MM.1S (cell line): ENCODE data around the gene IL18BP.

Experiments used
- DNase-seq: peaks from one replicate; pipeline ENCODE4 v3.0.0-alpha.2; 2015
- H2AFZ ChIP-seq: fragments of 300-600 bp; sonication (generic); 2 replicates; pipeline ENCODE4 v1.6.0; 2016; ENCODE audit warnings: antibody characterized with exemption, low read length
- H3F3A ChIP-seq: fragments of 300-600 bp; sonication (generic); 2 replicates; pipeline ENCODE4 v1.6.1; 2016; ENCODE audit warnings: mild to moderate bottlenecking, antibody characterized with exemption, low read length, moderate library complexity, mixed read lengths; ENCODE audit not compliant: insufficient read depth
- H3K27ac ChIP-seq: fragments of 300-600 bp; sonication (generic); 2 replicates; pipeline ENCODE4 v1.5.1; 2016; ENCODE audit warnings: mild to moderate bottlenecking, low read length
- H3K27me3 ChIP-seq: fragments of 300-600 bp; sonication (generic); replicated peaks from 2 replicates; pipeline ENCODE4 v1.6.0; 2016; ENCODE audit warnings: low read length; ENCODE audit not compliant: insufficient read depth
- H3K36me3 ChIP-seq: fragments of 300-600 bp; sonication (generic); replicated peaks from 2 replicates; pipeline ENCODE4 v1.6.1; 2016; ENCODE audit warnings: mild to moderate bottlenecking, low read length, mixed read lengths; ENCODE audit not compliant: insufficient read depth
- H3K4me1 ChIP-seq: fragments of 300-600 bp; sonication (generic); 2 replicates; pipeline ENCODE4 v1.6.1; 2016; ENCODE audit warnings: low read length, mixed read lengths
- H3K4me2 ChIP-seq: fragments of 300-600 bp; sonication (generic); 2 replicates; pipeline ENCODE4 v1.6.0; 2016; ENCODE audit warnings: low read depth, low read length
- H3K4me3 ChIP-seq: fragments of 300-600 bp; sonication (generic); 2 replicates; pipeline ENCODE4 v1.5.1; 2016; ENCODE audit warnings: low read length, mixed read lengths
- H3K79me2 ChIP-seq: fragments of 300-600 bp; sonication (generic); 2 replicates; pipeline ENCODE4 v1.6.1; 2016; ENCODE audit warnings: mixed run types, low read length, mixed read lengths
- H3K9ac ChIP-seq: fragments of 300-600 bp; sonication (generic); 2 replicates; pipeline ENCODE4 v1.6.1; 2016; ENCODE audit warnings: low read length, mixed read lengths
- H3K9me2 ChIP-seq: fragments of 300-600 bp; sonication (generic); replicated peaks from 2 replicates; pipeline ENCODE4 v1.6.1; 2016; ENCODE audit warnings: mild to moderate bottlenecking, low read length, mixed read lengths; ENCODE audit not compliant: insufficient read depth
- H3K9me3 ChIP-seq: fragments of 300-600 bp; sonication (generic); replicated peaks from 2 replicates; pipeline ENCODE4 v1.6.1; 2016; ENCODE audit warnings: mild to moderate bottlenecking, low read length, mixed read lengths; ENCODE audit not compliant: insufficient read depth
- H4K20me1 ChIP-seq: fragments of 300-600 bp; sonication (generic); 2 replicates; pipeline ENCODE4 v1.6.1; 2016; ENCODE audit warnings: mild to moderate bottlenecking, low read length, moderate library complexity, mixed read lengths; ENCODE audit not compliant: insufficient read depth
- EZH2 ChIP-seq: fragments of 300-600 bp; sonication (generic); optimal IDR thresholded peaks from 2 replicates; pipeline ENCODE3; 2017; ENCODE audit warnings: low read depth, mild to moderate bottlenecking, antibody characterized with exemption, low read length, mixed read lengths
- EZH2phosphoT487 ChIP-seq: fragments of 300-600 bp; sonication (generic); IDR thresholded peaks from 2 replicates; pipeline ENCODE4 v1.6.1; 2018; ENCODE audit warnings: antibody characterized with exemption, low read length
- TF ChIP-seq, protein P1 (sequence below): fragments of 300-600 bp; sonication (generic); IDR thresholded peaks from 2 replicates; pipeline ENCODE4 v1.5.1; 2016; ENCODE audit warnings: antibody characterized with exemption, low read length, mixed read lengths

Gene IL18BP

GRCh38 chr11:72010529-72011233, 12.0 kb downstream of the IL18BP start:
- H3K27ac ChIP-seq = no peak overlapping the region
- H3K79me2 ChIP-seq = no peaks in the 10 kb centered on the region
- peaks cover 7% of the 10 kb centered on the region; the same call in 1 of the 2 replicates for H3K36me3 ChIP-seq
- H3F3A ChIP-seq = 0 out of 2 replicates have a peak, but pooled peaks cover 3% of the 10 kb centered on the region
- H3K9me3 ChIP-seq = no peaks in the 10 kb centered on the region
- no peak overlapping the region for H3K9ac ChIP-seq
- no peaks in the 10 kb centered on the region for H3K4me1 ChIP-seq
- no peaks in the 10 kb centered on the region for H3K27me3 ChIP-seq
- no peak overlapping the region for H3K4me2 ChIP-seq
- no peaks in the 10 kb centered on the region for H3K9me2 ChIP-seq
- no peak for DNase-seq
- TF ChIP-seq, protein P1, sequence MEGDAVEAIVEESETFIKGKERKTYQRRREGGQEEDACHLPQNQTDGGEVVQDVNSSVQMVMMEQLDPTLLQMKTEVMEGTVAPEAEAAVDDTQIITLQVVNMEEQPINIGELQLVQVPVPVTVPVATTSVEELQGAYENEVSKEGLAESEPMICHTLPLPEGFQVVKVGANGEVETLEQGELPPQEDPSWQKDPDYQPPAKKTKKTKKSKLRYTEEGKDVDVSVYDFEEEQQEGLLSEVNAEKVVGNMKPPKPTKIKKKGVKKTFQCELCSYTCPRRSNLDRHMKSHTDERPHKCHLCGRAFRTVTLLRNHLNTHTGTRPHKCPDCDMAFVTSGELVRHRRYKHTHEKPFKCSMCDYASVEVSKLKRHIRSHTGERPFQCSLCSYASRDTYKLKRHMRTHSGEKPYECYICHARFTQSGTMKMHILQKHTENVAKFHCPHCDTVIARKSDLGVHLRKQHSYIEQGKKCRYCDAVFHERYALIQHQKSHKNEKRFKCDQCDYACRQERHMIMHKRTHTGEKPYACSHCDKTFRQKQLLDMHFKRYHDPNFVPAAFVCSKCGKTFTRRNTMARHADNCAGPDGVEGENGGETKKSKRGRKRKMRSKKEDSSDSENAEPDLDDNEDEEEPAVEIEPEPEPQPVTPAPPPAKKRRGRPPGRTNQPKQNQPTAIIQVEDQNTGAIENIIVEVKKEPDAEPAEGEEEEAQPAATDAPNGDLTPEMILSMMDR = no peak
- no peaks in the 10 kb centered on the region for H4K20me1 ChIP-seq
- no peak overlapping the region for H2AFZ ChIP-seq
- H3K4me3 ChIP-seq = no peak overlapping the region

GRCh38 chr11:72012091-72012630, 13.5 kb downstream of the IL18BP start:
- H3K27ac ChIP-seq = no peak overlapping the region
- 0 out of 2 replicates have a peak, but pooled peaks cover 3% of the 10 kb centered on the region for H3F3A ChIP-seq
- H3K27me3 ChIP-seq = no peaks in the 10 kb centered on the region
- no peak overlapping the region for H2AFZ ChIP-seq
- H3K4me2 ChIP-seq = no peak overlapping the region
- H3K9me3 ChIP-seq = no peaks in the 10 kb centered on the region
- H3K79me2 ChIP-seq = no peaks in the 10 kb centered on the region
- H3K9me2 ChIP-seq = no peaks in the 10 kb centered on the region
- no peak for TF ChIP-seq EZH2phosphoT487
- TF ChIP-seq EZH2 = no peak
- TF ChIP-seq, protein P1 = no peak
- H3K36me3 ChIP-seq = peaks cover 9% of the 10 kb centered on the region
- H3K4me1 ChIP-seq = no peaks in the 10 kb centered on the region
- no peak for DNase-seq
- no peaks in the 10 kb centered on the region for H4K20me1 ChIP-seq
- no peak overlapping the region for H3K4me3 ChIP-seq
- no peak overlapping the region for H3K9ac ChIP-seq

DNA sequence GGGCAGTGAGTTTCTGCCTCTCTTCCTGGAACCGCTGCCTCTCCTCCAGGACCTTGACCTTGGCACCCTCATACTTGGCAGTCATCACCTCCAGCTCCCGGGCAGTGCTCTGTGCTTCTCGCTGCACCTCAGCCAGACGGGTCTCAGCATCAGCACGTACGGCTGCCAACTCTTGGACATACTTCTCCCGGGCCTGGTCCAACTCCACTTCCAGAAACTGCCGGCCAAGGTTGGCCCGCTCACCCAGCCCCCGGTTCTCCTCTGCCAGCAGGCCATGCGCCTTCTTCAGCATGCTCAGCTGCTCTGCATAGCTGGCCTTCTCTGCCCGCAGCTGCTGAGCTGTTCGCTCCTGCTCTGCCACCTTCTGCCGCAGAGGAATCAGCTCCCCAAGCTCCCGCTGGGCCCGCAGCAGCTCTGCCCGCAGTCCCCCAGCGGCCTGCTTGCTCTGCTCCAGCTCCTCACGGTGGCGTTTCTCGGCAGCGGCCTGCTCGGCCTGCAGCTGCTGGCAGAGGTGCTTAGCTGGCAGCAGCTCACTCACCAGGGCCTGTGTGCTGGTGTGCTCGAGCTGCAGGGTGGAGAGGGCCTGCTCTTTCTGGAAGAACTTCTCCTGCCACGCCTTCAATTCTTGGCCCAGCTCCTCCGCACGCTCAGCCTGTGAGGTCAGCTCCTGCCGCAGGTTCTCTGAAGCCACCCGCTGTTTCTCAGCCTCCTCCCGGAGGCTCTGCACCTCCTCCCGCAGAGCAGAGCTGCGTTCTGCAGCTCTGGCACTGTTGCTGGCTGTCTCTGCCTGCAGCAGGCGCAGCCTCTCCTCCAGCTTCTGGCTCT, 14.4 kb downstream of the IL18BP start:
- no peaks in the 10 kb centered on the region for H3K9me2 ChIP-seq
- H3K4me2 ChIP-seq = no peak overlapping the region
- H4K20me1 ChIP-seq = no peaks in the 10 kb centered on the region
- no peaks in the 10 kb centered on the region for H3K9me3 ChIP-seq
- no peak overlapping the region for H3K4me3 ChIP-seq
- no peaks in the 10 kb centered on the region for H3F3A ChIP-seq
- H3K27me3 ChIP-seq = no peaks in the 10 kb centered on the region
- no peak overlapping the region for H2AFZ ChIP-seq
- no peak overlapping the region for H3K9ac ChIP-seq
- peaks cover 9% of the 10 kb centered on the region for H3K36me3 ChIP-seq
- no peak overlapping the region for H3K27ac ChIP-seq
- DNase-seq = no peak
- no peaks in the 10 kb centered on the region for H3K79me2 ChIP-seq
- TF ChIP-seq EZH2phosphoT487 = no peak
- H3K4me1 ChIP-seq = no peaks in the 10 kb centered on the region
